GM21367 (cell line): ENCODE measurements around the gene MAOA.
A peak's percentile ranks its signal among the peaks of the same experiment; 100 is the strongest.
"Not testable (repeated sequence)": the region's sequence is repeated elsewhere in the genome, so short reads cannot be mapped to it uniquely, and the experiment has no call there.

ENCODE experiments used
- ATAC-seq: cut with Tn5 transposase; IDR thresholded peaks from one replicate; pipeline ENCODE4 v1.9.1; 2021; ENCODE audit not compliant: unreplicated experiment

Gene MAOA

DNA sequence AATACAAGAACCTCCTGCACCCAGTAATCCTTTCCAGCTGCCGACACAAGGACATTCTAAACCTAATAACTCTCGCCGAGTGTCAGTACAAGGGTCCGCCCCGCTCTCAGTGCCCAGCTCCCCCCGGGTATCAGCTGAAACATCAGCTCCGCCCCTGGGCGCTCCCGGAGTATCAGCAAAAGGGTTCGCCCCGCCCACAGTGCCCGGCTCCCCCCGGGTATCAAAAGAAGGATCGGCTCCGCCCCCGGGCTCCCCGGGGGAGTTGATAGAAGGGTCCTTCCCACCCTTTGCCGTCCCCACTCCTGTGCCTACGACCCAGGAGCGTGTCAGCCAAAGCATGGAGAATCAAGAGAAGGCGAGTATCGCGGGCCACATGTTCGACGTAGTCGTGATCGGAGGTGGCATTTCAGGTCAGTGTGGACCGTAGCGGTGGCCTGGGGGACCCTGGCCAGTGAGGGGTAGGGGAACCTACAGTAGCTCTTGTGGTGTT, at the start of gene MAOA:
TSS of gene MAOA (plus strand) at position 295 of the 490 bp plus-strand sequence. CDS start at position 338, 43 bp downstream.
- ATAC-seq, result no peak

DNA sequence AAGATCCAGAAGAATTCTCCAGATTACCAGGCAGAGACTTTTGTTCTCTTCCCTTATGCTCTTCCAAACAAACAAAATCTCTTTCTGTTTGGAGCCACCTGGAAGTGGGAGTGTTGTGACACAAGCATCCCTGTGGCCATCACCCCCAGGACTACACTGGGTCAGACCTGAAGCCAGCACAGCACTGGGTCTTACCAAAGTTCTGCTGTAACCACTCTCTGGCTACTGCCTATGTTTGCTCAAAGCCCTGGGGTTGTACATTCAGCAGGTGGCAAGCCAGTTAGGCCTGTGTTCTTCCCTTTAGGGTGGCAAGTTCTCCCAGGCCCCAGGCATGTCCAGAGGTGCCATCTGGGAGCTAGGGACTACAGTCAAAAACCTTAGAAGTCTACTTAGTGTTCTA, 43.7 kb upstream of the MAOA start:
- ATAC-seq, result no peak

DNA sequence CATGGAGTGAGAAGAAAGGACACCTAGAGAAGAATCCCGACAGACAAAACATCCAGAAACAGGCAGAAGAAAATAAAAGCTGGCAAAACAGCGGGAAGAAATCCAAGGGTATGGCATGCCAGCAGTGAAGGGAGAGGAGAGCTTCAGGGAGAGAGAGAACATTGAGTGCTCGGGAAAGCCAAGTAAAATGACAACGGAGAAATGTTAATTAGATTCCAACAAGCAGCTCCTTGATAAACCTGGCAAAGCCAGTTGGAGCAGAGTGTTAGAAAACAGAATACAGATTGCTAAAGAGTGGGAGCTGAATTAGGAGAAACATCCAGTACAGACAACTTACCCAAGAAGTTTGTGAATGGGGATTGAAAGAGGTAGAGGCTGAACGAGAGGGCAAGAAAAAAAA, 40.4 kb upstream of the MAOA start:
- no peak for ATAC-seq

DNA sequence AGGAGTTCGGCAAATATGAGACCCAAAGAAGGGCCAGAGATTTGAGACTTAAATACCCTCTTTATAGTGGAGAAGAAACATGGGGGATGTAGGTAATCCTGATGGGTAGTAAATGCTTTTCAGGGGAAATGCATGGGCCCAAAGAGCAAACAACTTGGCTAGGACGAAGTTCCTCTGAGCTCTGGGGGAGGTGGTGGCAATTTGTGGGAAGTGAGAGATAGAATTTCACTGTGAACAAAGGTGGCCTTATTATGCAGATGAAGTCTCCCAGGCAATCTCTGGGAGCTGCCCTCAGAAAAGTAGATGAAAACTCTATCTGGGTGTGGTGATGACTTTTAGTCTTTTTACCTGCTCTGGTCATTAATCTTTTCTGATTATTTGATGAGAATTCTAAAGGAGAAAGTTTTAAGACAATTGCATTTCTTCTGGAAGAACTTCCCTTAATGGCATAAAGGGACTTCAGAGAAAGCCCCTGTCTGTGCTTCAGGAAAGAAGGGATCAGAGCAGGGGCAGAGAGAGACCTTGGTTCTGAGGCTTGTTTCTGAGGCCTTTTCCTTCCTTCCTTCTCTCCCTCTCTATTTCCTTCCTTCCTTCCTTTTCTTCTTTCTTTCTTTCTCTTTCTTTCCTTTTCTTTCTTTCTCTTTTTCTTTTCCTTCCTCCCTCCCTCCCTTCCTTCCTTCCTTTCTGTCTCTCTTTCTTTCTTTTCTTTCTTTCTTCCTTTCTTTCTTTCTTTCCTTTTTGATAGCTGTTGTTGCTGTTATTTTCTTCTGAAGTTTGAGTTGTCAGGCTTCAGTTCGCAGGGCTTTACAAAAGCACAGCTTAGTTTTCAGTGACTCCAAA, 37.5 kb upstream of the MAOA start:
- ATAC-seq, result no peak

DNA sequence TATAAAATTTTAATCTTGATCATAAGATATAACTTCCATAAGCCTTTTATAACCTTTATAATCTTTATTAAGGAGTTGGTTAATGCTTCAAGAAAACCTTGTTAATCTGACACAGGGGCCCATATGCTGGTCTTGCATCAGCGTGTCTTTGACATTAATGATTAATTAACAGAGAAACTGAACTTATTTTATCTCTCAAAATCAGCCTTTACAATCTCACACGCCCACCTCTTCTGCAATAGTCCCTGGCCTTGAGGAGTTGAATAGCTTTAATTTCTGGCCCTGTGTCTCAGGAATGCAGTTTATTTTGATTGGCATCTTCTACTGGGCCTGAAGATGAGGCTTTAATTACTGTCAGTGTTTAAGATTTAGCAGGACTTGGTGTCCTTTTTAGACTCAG, 36.2 kb upstream of the MAOA start:
- not testable (repeated sequence) for ATAC-seq

DNA sequence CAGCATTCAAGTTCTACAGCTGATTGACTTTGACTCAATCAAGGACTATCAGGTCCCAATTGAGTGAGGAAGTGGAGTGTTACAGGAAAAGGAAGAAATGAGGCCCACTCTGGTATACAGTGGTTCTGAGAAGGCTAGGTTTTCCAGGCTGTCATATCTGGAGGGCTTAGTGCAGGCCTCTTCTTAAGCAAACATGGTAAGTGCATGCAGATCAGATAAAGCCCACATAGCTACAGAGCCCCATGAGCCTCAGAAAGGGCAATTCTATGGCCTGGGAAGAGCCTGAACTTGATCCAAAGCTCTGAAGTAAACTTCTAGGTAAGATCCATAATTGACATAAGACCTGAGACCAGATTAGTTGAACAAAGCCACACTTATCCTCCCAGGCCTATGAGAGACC, 29.0 kb upstream of the MAOA start:
- ATAC-seq, result no peak

DNA sequence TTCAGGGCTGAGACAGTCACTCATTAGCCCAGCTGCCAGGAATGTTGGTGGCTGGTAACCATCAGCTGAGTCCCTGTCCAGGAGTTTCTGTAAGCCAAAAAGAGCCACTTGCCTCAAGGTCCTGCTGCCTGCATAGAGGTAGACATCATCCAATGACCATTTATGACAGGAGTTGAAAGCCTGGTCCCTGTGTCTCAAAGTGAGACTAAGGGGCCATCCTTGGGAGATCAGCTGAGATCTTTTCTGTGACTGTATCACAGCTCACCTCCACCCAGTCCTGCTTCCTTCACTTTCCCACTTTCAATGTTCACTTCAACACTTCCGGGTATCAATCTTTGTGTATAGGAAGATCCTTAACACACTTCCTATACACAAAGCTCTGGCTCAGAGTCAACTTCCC, 28.4 kb upstream of the MAOA start:
- ATAC-seq, result no peak

DNA sequence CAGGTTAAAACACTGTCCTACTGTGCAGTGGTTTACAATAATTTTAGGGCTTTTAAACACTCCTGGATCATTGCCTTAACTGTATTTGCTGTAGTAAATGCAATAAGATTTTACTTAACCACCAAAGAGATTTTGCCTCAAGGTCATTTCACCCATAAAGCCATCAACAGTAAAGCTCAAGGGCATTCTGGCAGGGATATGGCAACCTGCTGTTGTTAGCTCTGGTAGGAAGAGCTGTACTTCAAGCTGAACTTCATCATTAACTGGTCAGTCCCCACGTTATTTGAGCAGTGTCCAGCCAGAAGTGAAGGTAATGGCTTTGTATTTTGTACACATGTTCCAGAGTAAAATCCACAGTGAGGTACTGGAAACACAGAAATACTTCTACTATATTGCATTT, 26.9 kb upstream of the MAOA start:
- ATAC-seq, result no peak

DNA sequence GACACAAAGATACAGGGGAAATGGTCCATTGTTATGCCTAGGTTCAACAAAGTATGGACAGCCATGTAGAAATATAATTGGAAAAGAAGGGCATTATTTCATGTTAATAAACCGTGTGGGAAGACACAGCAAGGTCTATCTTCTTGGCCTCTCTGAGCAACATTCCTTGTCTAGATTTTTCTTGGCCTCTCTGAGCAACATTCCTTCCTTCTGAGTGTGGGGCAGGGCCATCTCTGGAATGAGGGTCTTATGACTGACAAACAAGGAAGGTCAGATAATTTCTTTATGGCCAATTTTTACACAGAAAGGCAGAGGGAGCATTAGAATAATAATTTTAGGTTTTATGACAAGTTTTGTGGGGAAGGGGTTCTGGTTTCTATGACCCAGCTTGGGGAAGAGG, 24.3 kb upstream of the MAOA start:
- no peak for ATAC-seq

DNA sequence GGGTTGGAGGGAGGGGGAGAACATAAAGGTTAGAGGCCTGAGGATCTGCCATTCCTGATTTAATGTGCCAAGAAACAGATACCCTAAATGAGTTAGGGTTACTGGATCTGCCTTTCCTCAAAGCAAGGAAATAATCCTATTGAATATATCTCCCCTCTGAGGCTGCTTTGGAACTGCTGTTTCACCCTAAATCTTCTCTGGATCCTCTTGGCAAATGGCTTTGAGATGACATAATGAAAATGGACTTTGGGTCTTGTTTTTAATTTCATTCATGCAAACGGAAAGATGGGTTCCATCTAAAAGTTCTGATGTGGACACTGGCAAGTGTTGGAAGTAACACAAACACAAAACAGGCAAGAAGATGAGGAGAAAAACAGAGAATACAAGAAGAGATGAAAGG, 23.0 kb upstream of the MAOA start:
- no peak for ATAC-seq

DNA sequence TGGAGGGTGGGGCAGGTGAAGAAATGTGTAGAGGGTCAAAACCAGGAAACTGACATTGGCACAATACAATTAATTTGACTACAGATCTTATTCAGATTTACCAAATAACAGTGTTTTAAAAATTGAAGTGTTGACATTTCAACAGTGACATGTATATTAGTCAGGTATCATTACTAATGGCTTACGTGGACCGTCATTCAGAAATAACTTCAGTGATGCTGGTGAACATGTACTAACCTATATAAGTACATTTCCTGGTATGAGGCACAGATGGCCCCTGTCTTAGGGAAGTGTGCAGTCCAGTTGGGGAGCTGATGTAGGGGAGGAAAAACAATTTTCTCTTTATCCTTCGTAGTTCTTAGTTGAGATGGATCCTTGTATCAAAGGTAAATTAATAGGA, 22.3 kb upstream of the MAOA start:
- no peak for ATAC-seq

DNA sequence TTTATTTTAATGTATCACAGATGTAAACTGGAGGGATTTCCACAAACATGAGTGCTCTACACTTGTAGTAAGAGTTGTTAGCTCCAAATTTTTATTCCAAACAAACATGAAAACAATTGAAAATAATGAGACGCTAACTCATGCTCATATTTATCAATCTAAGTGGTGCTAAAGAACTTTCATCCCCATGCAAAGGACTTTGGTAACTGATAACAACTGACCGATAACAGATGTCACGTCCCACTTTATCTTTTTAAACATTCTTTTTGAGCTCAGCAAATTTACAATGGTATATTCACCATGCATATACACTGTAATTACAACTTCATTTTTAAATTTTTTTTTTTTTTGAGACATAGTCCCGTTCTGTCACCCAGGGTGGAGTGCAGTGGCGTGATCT, 15.6 kb upstream of the MAOA start:
- ATAC-seq, result no peak

DNA sequence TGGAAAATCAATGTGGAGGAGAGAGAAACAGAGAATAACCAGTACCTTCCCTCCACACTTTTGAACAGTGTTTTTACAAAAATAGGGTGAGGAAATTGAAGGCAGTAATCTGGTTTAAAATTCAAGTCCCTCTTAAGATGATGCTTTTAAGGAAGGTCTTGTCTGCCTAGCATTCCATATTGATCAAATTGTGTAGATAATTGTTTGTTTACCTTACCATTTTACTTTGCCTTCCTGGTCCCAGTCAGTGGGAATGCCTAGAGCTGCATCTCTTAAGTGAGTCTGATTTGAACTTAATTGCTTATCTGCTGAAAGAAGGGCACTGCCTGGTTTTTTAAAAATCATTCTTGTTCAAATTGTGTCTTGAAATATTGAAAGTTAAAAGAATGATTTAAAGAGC, 14.4 kb upstream of the MAOA start:
- ATAC-seq, result no peak

DNA sequence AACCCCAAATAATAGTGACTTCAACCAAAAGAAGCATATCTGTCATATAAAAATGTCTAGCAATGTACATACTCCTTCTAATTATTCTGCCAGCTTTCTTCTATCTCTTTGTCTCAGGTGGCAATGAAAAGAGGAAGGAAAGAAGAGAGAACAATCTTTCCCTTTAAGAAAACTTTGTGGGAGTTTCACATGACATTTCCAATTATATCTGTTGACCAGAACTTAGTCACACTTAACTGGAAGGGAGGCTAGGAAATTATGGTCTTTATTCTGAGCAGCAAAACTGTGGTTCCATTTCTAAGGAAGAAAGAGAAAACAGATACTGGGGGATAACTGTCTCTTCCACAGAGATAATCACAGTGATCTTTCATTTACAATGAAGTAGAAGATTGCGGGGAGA, 12.9 kb upstream of the MAOA start:
- ATAC-seq, result no peak

DNA sequence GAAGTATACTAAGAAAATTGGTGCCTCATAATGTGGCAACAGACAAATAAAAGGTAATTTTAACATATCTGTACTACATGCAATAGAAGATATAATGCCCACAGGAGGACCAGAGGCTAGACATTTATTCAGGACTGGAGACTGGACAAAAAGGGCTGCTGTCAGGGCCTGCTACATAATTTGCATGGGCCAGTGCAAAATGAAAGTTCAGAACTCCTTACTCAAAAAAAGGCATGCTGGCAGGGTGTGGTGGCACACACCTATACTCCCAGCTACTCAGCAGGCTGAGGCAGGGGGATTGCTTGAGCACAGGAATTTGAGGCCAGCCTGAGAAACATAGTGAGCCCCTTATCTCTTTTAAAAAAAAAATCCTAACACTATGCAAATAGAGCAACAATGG, 12.4 kb upstream of the MAOA start:
- ATAC-seq, result no peak

DNA sequence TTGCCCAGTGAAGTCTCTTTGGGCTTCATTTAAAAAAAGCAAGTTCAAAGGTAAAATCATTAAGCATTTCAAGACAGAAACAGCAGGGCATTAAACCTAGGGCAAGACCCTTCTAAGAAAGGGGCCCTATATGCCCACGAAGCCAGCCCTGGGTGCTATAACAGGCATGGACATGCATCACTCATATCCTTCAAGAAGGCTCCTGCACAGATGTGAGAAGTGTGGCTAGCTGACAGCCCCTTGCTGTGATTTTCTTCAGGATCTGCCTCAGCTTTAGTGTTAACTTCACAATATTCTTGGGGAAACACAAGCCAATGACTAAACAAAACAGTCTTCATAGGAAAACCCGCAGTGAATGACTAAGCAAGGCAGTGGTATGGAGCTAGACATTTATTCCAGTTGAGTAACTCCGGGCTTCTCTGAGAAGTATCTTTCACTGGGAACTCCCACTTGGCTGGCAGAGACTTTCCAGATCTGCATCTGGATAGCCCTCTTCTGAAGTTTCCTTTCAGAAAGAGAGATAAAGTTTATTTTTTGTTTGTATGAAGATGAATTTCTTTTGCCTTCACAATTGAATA, 11.9 kb upstream of the MAOA start:
- no peak for ATAC-seq

DNA sequence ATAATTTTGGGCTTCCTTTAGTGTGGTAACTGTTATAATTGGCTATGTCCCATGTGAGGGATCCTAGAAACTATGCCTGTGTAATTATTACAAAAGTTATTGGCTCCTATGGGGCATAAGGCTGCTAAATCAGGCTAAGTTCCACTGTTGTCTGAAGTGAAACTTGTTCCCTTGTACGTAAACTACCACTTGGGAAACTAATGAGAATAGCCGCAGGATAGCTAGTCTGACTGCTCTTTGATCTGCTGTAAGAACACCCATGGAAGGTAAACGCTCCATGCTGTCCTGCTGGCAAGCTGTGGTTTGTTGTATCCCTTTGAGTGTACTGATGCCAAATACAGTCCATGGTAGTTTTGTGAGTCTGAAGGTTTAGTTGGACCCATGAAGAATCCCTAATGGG, 9.3 kb upstream of the MAOA start:
- no peak for ATAC-seq

DNA sequence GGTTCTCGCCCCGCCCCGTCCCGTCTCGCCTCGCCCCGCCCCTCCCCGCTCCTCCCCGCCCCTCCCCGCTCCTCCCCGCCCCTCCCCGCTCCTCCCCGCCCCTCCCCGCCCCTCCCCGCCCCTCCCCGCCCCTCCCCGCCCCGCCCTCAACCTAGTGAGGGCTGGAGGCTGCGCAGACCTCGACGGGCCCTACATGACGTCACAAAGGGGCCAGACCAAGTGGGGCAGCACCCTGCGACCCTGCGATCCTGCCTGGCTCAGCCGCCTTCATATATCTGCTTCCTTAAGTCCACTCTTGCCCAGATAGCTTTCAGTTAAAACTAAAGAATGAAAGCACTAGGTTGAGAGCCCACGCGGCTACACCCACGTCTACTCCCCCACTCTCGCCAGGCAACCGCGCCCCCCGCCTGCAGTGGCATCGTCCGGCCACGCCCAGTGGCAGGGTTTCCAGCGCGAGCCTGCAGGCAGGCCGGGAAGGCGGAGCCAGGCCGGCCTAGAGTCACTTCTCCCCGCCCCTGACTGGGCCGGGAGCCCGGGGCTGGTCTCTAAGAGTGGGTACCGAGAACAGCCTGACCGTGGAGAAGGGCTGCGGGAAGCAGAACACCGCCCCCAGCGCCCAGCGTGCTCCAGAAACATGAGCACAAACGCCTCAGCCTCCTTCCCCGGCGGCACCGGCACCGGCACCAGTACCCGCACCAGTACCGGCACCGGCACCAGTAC, 1.5 kb upstream of the MAOA start:
- peak; percentile 99 for ATAC-seq

DNA sequence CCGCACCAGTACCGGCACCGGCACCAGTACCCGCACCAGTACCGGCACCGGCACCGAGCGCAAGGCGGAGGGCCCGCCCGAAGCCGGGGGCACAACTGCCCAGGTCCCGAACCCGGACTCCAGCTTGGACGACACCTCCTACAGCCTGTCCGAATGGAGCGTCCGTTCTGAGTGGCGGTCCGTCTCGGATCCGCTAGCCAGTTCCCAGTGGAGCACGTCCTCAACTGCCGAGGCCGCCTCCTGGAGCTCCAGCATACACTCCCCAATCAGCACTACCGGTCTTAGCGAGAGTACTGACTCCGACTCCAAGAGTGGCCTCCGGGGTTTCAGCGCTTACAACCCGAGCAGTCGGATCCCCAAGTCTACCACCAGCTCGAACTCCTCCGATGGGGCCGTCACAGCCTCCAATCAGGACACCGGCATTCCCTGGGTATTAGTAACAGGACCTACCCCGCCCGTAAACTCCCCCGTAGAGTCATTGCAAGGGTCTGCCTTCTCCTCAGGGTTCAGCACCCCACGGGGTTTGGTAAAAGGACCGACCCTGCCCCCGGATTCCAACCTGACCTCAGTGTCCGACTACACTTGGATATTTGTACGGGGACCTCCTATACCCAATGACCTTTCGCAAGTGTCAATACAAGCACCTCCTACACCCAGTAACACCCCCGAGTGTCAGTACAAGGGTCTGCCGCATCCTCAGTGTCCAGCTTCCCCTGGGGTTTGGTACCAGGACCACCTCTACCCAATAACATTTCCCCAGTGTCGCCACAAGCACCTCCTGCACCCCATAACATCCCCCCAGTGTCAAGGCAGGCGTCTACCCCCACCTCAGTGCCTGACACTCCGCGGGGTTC, 721 bp upstream of the MAOA start:
- ATAC-seq, result no peak

DNA sequence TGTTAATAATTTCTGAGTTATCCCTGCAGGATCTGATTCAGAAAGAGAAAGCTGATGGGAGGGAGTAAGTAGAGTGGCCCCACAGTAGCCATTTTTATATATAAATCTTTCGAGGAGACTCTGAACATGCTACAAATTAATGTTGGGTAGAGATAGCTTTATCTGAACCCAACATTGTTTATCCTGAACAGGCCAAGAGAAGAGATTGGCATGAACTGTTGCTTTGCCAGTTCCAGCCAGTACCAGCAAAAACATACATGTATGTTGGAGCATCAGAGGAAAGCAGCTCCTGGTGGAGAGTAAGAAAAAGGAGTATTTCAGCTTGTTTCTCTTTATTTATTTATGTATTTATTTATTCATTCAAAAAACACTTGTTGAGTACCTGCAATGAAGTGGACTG, 1.6 kb downstream of the MAOA start:
- no peak for ATAC-seq
